HepG2 (cell line): ENCODE data around the gene DDX24. TPM values are rescaled to one million over a fixed set of nuclear protein-coding genes. Genes with fewer than 3 reads are reported as not detected.

Experiments
- ATAC-seq: fragments of 200-7000 bp; cut with Tn5 transposase; 3 replicates; pipeline ENCODE4 v1.9.1; 2020; ENCODE audit warnings: mild to moderate bottlenecking, moderate library complexity
- BruUV-seq: library from RNA; stranded (reverse); fragments of 400-500 nt; replicated peaks from 2 replicates; lab custom pipeline; 2021; lab: Mats Ljungman, UMichigan
- CTCF ChIA-PET: fragments of 300-600 bp; formaldehyde crosslinking; extraction: SDS; loops from one replicate; lab custom pipeline; 2021; ENCODE audit warnings: low total read pairs, inconsistent platforms, low intra/inter-chr PET ratio; lab: Yijun Ruan, JAX
- POLR2A ChIA-PET: fragments of 350-600 bp; sonication (Branson Sonifier 250); formaldehyde crosslinking; loops from one replicate; lab custom pipeline; 2020; ENCODE audit warnings: antibody characterized with exemption, inconsistent platforms; lab: Yijun Ruan, JAX
- DNase-seq: peaks from one replicate; pipeline ENCODE4 v3.0.0-alpha.2; 2015; ENCODE audit warnings: low spot score
- FAIRE-seq: peaks from 3 replicates; lab custom pipeline; 2011; peaks lifted over from hg19 to GRCh38; lab: Jason Lieb, UNC
- H2AFZ ChIP-seq: one replicate; pipeline ENCODE4 v1.6.1; 2011; ENCODE audit warnings: low read length, inconsistent platforms
- H3K27ac ChIP-seq: fragments of 300-600 bp; 3 replicates; pipeline ENCODE4 v1.8.0; 2011; ENCODE audit warnings: mixed run types, mild to moderate bottlenecking, mixed read lengths, low read length, inconsistent platforms; ENCODE audit not compliant: insufficient read depth; ENCODE audit errors: extremely low read length
- H3K27me3 ChIP-seq, 2 experiments: fragments of 200-600 bp in 1 of 2; 2 replicates in 1 of 2; 3 replicates in 1 of 2; pipeline versions ENCODE4 v1.6.0 to v1.8.0; 2011; ENCODE audit warnings: low read length in 2 of 2, mild to moderate bottlenecking in 2 of 2, moderate library complexity in 2 of 2, inconsistent platforms in 1 of 2; ENCODE audit not compliant: insufficient read depth in 2 of 2, control insufficient read depth in 1 of 2
- H3K36me3 ChIP-seq, 2 experiments: fragments of 200-600 bp in 1 of 2; replicated peaks in 1 of 2; 2 replicates in 1 of 2; 3 replicates in 1 of 2; pipeline versions ENCODE4 v1.5.1 to v1.8.0; 2011; ENCODE audit warnings: low read length in 2 of 2, inconsistent platforms in 1 of 2; ENCODE audit not compliant: insufficient read depth in 2 of 2, control insufficient read depth in 1 of 2
- H3K4me1 ChIP-seq: 2 replicates; pipeline ENCODE4 v1.5.1; 2012; ENCODE audit warnings: low read length, inconsistent platforms; ENCODE audit not compliant: insufficient read depth
- H3K4me2 ChIP-seq: 2 replicates; pipeline ENCODE4 v1.6.0; 2011; ENCODE audit warnings: low read depth, low read length, inconsistent platforms
- H3K4me3 ChIP-seq, 3 experiments: fragments of 200-600 bp in 1 of 3; sonication (generic), shearing (Covaris generic) in 1 of 3; replicated peaks in 1 of 3; 2 replicates each; pipeline ENCODE4 v1.5.1; 2011 to 2016; ENCODE audit warnings: low read length in 3 of 3, inconsistent platforms in 2 of 3, low read depth in 2 of 3, mild to moderate bottlenecking in 2 of 3, control low read depth in 1 of 3, mixed read lengths in 1 of 3; ENCODE audit not compliant: insufficient read depth in 1 of 3
- H3K79me2 ChIP-seq: one replicate; pipeline ENCODE4 v1.6.1; 2011; ENCODE audit warnings: low read length, inconsistent platforms; ENCODE audit not compliant: insufficient read depth
- H3K9ac ChIP-seq: 2 replicates; pipeline ENCODE4 v1.6.0; 2011; ENCODE audit warnings: mild to moderate bottlenecking, low read depth, low read length, inconsistent platforms; ENCODE audit not compliant: insufficient read depth
- H3K9me3 ChIP-seq: 2 replicates; pipeline ENCODE4 v1.5.1; 2012; ENCODE audit warnings: mild to moderate bottlenecking, low read length
- H4K20me1 ChIP-seq: 2 replicates; pipeline ENCODE4 v1.6.0; 2011; ENCODE audit warnings: inconsistent platforms, mild to moderate bottlenecking, low read length, moderate library complexity; ENCODE audit not compliant: insufficient read depth
- HBP1 ChIP-seq: IDR thresholded peaks from 2 replicates; pipeline ENCODE4 v1.6.1; 2016; ENCODE audit warnings: low read depth, control low read depth
- MED13 ChIP-seq: sonication (generic); formaldehyde crosslinking; IDR thresholded peaks from 2 replicates; pipeline ENCODE4 v1.5.0; 2020; ENCODE audit warnings: missing genetic modification reagents
- NPAS2 ChIP-seq: sonication (generic); formaldehyde crosslinking; IDR thresholded peaks from 2 replicates; pipeline ENCODE4 v1.8.0; 2022; ENCODE audit warnings: mild to moderate bottlenecking, missing genetic modification reagents, borderline replicate concordance
- PCBP1 ChIP-seq: fragments of 200-400 bp; formaldehyde crosslinking; IDR thresholded peaks from 2 replicates; pipeline ENCODE4 v1.6.1; 2017; ENCODE audit warnings: mild to moderate bottlenecking, low read depth, low read length, borderline replicate concordance
- SETDB1 ChIP-seq: sonication (generic); formaldehyde crosslinking; IDR thresholded peaks from 2 replicates; pipeline ENCODE4 v1.5.1; 2020; ENCODE audit warnings: missing genetic modification reagents, mild to moderate bottlenecking, borderline replicate concordance
- TEAD3 ChIP-seq: optimal IDR thresholded peaks from 2 replicates; pipeline ENCODE3; 2016; ENCODE audit warnings: borderline replicate concordance
- TRIM24 ChIP-seq: sonication (generic); formaldehyde crosslinking; IDR thresholded peaks from 2 replicates; pipeline ENCODE4 v1.8.0; 2022; ENCODE audit warnings: mild to moderate bottlenecking, missing genetic modification reagents
- ZNF407 ChIP-seq: sonication (generic); formaldehyde crosslinking; IDR thresholded peaks from one replicate; pipeline ENCODE4 v1.5.1; 2020; ENCODE audit warnings: mild to moderate bottlenecking, missing genetic modification reagents; ENCODE audit errors: not compliant biosample characterization
- WGBS: methylation state at CpG from one replicate; pipeline ENCODE4 v1.1.6; 2017; ENCODE audit warnings: low lambda C conversion rate; 5-methylcytosine and 5-hydroxymethylcytosine counted together
- in situ Hi-C: cut with HindIII; loops from 2 replicates; pipeline ENCODE4 v1.10.0; 2017; ENCODE audit warnings: low pct_unique_long_range_greater_than_20kb; ENCODE audit not compliant: extremely low pct_ligation_motif_present
- intact Hi-C: fragments of 100-400 bp; cut with micrococcal nuclease; formaldehyde crosslinking; loops from one replicate; pipeline ENCODE4 v1.10.0; 2022; ENCODE audit not compliant: unreplicated experiment
- polyA plus RNA-seq, 8 experiments: library from polyadenylated mRNA; depleted of rRNA in 3 of 8; stranded (reverse) in 7 of 8; unstranded in 1 of 8; fragments of >200 nt; fragmentation: Illumina TruSeq in 4 of 8; extraction: Trizol in 4 of 8; gene quantifications; 2 replicates each; pipeline versions ENCODE4 v1.2.1 to v1.2.3, GENCODE V29; 2011 to 2016; ENCODE audit warnings: low read depth in 4 of 8, missing spikeins in 1 of 8, mixed read lengths in 1 of 8; ENCODE audit not compliant: insufficient read depth in 1 of 8
- total RNA-seq, 5 experiments: library from RNA; depleted of rRNA; stranded (reverse); fragments of >200 nt; fragmentation: Illumina TruSeq; extraction: Trizol; gene quantifications; 2 replicates each; pipeline ENCODE4 v1.2.3, GENCODE V29; 2016; ENCODE audit warnings: low read depth in 1 of 5
- TF ChIP-seq, protein P1 (sequence below): sonication (generic); formaldehyde crosslinking; IDR thresholded peaks from 2 replicates; pipeline ENCODE4 v1.5.0; 2020; ENCODE audit warnings: missing genetic modification reagents, mild to moderate bottlenecking, borderline replicate concordance

Gene DDX24
- total and polyA plus RNA-seq, 2 of the 13 experiments (the other 11 are each of a cell fraction or from before 2014, with no cell fraction given): 67.3 to 149 TPM

DNA sequence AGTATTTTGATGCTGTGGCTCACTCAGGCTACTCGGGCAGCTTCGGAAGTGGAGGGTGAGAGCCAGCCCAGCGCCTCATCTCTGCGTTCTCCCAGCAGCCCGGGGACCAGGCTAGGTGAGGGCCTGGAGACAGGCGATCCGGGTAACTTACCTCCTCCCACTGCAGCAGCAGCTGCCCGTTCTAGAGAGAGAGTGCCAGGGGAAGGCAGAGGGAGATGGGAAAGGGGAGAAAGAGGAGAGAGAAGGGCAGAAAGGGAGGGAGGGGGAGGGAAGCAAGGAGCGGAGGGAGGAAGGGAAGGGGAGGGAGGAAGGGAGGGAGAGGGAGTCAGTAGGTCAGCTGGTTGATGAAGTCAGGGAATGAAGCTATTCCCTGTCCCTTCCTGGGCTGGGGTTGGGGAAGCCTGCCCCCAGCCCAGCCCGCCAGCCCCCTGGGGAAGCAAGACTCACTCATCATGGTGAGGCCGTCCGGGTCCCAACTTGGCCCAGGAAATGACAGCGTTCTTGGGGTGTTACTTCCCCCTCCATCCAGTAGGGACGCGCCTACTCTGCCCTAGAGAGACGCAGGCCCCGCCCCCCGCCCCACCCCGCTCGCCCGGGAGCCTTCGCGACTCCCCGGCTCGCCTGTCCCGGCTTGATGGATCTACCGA is 48.2 kb upstream of the DDX24 start, which contains the start of gene IFI27L2:
TSS of gene IFI27L2 (minus strand) at position 494 of the 647 bp plus-strand sequence. CDS start at position 454, 40 bp downstream.
- ChIA-PET POLR2A (interaction anchor here (0.6 to 1.4 kb wide), 2 partner anchors 39 to 78 kb away, joined by 3 to 5 read pairs; no protein-coding TSS in a partner anchor), CTCF (no interaction called here)
- BruUV-seq: no TSS peak
- TF ChIP-seq HBP1 (no peak), PCBP1 (peak; percentile 77; the same call in 1 of the 2 replicates), ZNF407 (CRISPR knock-in tag) (no peak), TEAD3 (no peak), NPAS2 (CRISPR knock-in tag) (no peak), TRIM24 (CRISPR knock-in tag) (no peak), MED13 (CRISPR knock-in tag) (no peak), SETDB1 (CRISPR knock-in tag) (no peak)
- TF ChIP-seq, protein P1, sequence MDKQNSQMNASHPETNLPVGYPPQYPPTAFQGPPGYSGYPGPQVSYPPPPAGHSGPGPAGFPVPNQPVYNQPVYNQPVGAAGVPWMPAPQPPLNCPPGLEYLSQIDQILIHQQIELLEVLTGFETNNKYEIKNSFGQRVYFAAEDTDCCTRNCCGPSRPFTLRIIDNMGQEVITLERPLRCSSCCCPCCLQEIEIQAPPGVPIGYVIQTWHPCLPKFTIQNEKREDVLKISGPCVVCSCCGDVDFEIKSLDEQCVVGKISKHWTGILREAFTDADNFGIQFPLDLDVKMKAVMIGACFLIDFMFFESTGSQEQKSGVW (CRISPR knock-in tag): no peak

More for the DNA sequence above, 48.2 kb upstream of the DDX24 start, which contains the start of gene IFI27L2:
- 18% methylated on average over 14 of the region's 27 CpGs for WGBS
- peak within 1 kb of the TSS; percentile 46 to 72 (median 53) for H3K4me3 ChIP-seq
- no peaks in the 10 kb centered on the region for H3K36me3 ChIP-seq
- ATAC-seq: peak; percentile 84
- peak; percentile 40 for DNase-seq
- FAIRE-seq: no peak
- in situ Hi-C loops: no loop called here
- intact Hi-C loops: loop anchor here (5.0 kb wide), 1 partner anchor 47 kb away; the partner anchor contains the start of genes DDX24 and IFI27L1
- H3K4me2 ChIP-seq: peak within 1 kb of the TSS; percentile 90
- H3K9me3 ChIP-seq: no peaks in the 10 kb centered on the region
- H3K27ac ChIP-seq: no peak within 1 kb of the TSS
- H3K9ac ChIP-seq: no peak within 1 kb of the TSS
- H3K79me2 ChIP-seq: no peaks in the 10 kb centered on the region
- H3K27me3 ChIP-seq: peaks cover 2 to 17% of the 10 kb centered on the region in 2 experiments
- peaks cover 23% of the 10 kb centered on the region for H3K4me1 ChIP-seq
- H2AFZ ChIP-seq: peak within 1 kb of the TSS; percentile 59
- no peaks in the 10 kb centered on the region for H4K20me1 ChIP-seq
